Measurements from ENCODE around the gene STAP2.
"Not testable (repeated sequence)": the region's sequence is repeated elsewhere in the genome, so short reads cannot be mapped to it uniquely, and the experiment has no call there.

Gene STAP2

DNA sequence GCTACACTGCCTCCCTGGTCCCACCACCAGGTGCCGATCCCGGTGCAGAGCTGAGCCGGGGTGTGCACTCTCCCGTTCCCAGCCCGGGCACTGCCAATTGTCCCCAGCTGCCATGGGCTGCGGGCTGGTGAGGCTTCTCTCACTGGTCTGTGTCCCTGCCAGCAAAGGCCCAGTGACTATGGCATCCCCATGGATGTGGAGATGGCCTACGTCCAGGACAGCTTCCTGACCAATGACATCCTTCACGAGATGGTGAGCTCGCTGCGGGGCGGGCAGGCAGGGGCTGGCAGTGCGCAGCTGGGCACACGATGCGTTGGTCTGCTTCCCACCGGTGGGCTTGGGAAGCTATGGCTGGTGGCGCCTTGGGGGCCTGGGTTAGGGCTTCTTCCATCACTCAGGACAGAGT lies 19.3 kb upstream of the STAP2 start:
- no peak for DNase-seq (ENCODE audit: low read depth)

GRCh38 chr19:4357095-4357797 lies 18.6 kb upstream of the STAP2 start:
- no peak for DNase-seq (ENCODE audit: low read depth)

DNA sequence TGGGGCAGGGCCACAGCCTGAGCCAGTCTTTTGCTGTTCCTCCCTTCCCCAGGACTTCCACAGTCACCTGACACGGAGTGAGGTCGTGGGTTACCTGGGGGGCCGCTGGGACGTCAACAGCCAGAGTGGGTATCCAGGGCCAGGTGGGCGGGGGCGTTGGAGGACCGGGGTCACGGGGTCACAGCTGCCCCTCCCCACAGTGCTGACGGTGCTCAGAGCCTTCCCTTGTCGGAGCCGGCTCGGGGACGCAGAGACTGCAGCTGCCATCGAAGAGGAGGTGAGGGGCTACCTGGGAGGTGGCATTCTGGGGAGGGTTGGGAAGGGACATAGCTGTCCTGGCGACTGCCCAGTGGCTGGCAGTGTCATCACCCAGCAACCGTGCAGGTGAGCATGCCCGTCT lies 16.3 kb upstream of the STAP2 start:
- DNase-seq (ENCODE audit: low read depth): no peak

DNA sequence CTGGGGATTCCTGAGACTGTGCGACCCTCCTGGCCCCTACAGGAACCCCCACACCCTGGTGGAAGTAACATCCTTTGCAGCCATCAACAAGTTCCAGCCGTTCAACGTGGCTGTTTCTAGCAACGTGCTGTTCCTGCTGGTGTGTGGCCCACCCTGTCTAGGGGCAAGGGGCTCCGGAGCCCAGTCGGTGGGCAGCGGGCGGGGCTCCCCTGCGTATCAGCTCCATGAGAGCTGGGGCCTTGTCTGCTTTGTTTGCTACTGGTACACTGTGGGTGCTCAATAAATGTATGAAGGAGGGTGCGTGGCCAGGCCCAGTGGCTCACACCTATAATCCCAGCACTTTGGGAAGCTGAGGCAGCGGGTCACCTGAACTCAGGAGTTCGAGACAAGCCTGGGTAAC lies 15.7 kb upstream of the STAP2 start:
- no peak for DNase-seq (ENCODE audit: low read depth)

DNA sequence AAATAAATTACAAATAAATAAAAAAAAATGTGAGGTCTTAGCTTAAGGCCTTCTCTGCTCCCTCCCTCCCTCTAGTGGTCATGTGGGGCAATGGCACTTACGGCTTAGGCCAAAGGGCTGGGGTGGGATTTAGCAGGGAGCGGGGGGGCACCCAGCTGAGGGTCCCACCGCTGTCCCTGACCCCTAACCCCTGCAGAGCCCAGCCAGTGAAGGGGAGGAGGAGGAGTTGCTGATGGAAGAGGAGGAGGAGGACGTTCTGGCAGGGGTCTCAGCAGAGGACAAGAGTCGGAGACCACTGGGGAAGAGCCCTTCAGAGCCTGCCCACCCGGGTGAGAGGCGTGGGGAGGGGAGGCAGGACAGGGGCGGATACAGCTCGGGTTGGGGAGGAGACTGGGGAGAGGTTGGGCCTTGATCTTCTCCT lies 14.1 kb upstream of the STAP2 start:
- peak; percentile 45 for DNase-seq (ENCODE audit: low read depth)

DNA sequence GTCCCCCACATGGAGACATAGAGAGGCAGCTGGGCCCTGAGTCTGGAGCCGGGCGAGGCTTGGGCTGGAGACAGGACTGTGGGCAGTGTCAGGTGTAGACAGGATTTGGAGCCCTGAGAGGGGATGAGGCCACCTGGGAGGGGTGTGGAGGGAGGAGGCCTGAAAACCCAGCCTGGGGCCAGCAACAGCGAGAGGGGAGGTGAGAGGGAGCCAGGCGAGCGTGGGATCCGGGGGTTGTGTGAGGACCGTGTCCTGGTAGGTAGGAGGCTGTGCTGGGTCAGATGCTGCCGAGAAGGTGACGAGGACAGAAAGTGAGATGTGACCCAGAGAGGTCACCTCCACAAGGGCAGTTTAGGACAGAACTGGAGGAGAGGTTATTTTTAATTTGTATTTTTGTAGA lies 12.1 kb upstream of the STAP2 start:
- no peak for DNase-seq (ENCODE audit: low read depth)

DNA sequence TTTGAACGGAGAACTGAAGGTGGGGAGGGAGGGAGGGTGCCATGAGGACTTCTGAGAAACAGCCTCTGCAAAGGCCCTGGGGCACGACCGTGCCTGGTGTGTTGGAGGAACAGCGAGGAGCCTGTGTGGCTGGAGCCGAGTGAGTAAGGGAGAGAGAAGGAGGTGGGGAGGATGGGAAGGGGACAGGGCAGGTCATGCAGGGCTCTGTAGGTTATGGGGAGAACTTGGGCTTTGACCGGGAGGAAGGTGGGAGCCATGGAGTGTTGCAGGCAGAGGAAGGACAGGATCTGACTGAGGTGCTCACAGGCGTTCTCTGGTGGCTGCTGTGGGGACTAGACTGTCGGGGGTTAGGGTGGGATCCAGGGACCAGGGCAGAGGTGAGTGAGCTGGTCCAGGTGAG lies 11.5 kb upstream of the STAP2 start:
- no peak for DNase-seq (ENCODE audit: low read depth)

- not testable (repeated sequence) for DNase-seq (ENCODE audit: low read depth)
Observed at GRCh38 chr19:4349225-4349624, 10.6 kb upstream of the STAP2 start.

GRCh38 chr19:4347521-4347920 lies 8.9 kb upstream of the STAP2 start:
- DNase-seq (ENCODE audit: low read depth): no peak

GRCh38 chr19:4346020-4346383 lies 7.4 kb upstream of the STAP2 start:
- no peak for DNase-seq (ENCODE audit: low read depth)

GRCh38 chr19:4345342-4346019 lies 6.9 kb upstream of the STAP2 start:
- DNase-seq (ENCODE audit: low read depth): no peak

GRCh38 chr19:4343370-4344307 lies 5.0 kb upstream of the STAP2 start, which contains the start of gene MPND:
Gene MPND, plus strand, starts transcription at chr19:4343562. Its CDS starts 32 bp downstream, at chr19:4343594.
- peak; percentile 88 for DNase-seq (ENCODE audit: low read depth)

DNA sequence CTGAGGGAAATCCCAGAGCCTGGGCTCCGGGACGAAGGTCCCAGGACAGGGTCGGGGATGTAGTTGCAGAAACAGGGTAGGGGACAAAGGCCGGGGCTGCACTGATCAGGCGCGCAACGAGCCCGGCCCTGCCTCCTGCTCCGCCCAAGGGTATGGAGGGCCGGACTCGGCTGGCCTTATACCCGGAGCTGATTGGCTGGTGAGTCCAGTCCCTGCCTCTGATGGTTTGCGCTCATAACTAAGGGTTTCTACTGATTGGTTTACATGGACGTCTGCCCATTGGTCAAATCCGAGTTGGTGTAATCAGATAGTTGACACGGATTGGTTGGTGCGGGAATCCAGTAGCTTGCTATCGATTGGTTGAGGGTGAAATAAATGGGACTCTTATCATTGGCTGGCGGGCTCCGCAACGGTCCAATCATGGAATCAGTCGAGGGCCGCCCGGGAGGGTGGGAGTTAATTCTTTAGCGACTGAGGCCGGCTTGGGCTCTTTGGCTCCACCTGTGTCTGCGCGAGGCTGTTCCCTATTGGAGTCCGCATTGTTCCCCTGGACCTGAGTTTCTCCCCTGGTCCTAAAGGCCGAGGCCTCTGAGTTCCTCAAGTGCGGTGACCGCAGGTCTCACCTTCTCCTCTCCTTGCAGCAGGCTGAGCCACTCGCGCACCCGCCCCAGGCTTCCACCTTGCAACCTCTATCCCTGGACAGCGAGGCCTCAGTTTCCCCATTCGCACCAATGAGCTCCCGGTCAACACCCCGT lies 4.2 kb upstream of the STAP2 start:
- peak; percentile 79 for DNase-seq (ENCODE audit: low read depth)

- no peak for DNase-seq (ENCODE audit: low read depth)
Observed at GRCh38 chr19:4342314-4342614, 3.6 kb upstream of the STAP2 start.

DNA sequence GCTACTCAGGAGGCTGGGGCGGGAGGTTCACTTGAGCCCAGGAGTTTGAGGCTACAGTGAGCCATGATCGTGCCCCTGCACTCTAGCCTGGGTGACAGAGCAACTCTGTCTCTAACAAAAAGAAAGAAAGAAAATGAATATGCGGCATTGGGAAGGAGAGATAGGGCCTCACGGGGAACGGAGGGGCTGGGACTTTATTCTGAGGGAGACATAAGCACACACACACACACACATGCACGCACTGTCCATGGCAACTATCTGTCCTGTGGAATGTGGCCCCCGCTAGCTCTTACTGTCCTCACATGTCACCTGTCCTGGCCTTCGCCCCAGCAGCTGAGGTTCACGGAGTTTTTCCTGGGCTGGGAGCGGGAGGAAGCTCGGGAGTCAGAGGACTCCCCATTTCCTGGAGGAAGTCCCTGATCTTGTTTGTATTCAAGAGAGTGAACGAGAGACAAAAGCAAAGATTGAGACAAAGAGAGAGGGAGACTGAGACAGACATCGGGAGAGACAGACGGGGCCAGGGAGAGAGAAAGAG lies 654 bp downstream of the STAP2 start:
- DNase-seq (ENCODE audit: low read depth): no peak

GRCh38 chr19:4334929-4335570 lies 3.6 kb downstream of the STAP2 start:
- no peak for DNase-seq (ENCODE audit: low read depth)

- no peak for DNase-seq (ENCODE audit: low read depth)
Observed at GRCh38 chr19:4329858-4330257, 8.8 kb downstream of the STAP2 start.

DNA sequence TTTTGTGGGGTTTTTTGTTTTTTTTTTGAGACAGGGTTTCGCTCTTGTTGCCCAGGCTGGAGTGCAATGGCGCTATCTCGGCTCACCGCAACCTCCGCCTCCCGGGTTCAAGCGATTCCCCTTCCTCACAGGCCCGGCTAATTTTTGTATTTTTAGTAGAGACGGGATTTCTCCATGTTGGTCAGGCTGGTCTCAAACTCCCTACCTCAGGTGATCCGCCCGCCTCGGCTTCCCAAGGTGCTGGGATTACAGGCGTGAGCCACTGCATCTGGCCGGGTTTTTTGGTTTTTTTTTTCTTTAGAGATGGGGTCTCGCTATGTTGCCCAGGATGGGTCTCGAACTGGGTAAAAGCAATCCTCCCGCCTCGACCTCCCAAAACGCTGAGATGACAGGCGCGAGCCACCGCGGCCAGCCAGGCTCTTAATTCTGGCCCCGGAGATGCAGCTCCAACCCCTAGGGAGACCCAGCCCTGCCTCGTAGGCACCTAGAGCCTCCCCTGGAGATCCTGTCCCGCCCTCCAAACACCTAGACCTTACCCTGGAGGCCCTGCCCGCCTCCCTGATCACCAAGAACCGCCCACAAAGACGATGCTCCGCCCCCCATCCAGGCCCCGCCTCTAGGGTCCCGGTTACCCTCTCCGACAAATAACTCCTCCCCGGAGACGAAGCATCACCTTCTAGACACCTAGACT lies 9.5 kb downstream of the STAP2 start:
- not testable (repeated sequence) for DNase-seq (ENCODE audit: low read depth)

- peak; percentile 91 for DNase-seq (ENCODE audit: low read depth)
Observed at GRCh38 chr19:4328243-4328990, 10.2 kb downstream of the STAP2 start.

DNA sequence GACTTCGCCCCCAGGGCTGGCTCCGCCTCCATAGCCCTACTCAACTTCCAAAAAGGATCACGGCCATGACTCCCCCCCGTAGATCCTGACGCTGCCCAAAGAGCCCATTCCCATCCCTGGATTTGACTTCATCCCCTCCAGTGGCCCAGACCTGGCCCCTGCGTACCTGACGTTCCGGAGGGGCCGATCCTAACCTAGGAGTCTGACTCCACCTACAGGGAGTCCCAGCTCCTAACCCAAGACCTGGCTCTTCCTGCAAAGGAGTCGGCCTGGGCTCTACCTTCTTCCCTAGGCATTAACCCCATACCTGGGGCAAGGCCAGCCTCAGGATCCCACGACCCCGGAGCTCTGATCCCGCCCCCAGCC lies 10.8 kb downstream of the STAP2 start:
- DNase-seq (ENCODE audit: low read depth): no peak
